ENCODE results near the gene MON1B. TPM values are rescaled to one million over a fixed set of nuclear protein-coding genes. Genes with fewer than 3 reads are reported as not detected.

Gene MON1B
- total and polyA plus RNA-seq, 9 of the 15 experiments (the other 6 are each of a cell fraction or from before 2014, with no cell fraction given), result 5.0 to 66.0 (median 12.6) TPM

- TF ChIP-seq MGA (IDR thresholded peaks at IDR 0.05), result peak; percentile 52; the same call in 1 of the 2 replicates
- TF ChIP-seq BMI1 (IDR thresholded peaks at IDR 0.05; ENCODE audit: low read length), result no peak
- no peak for TF ChIP-seq SLC30A9 (CRISPR knock-in tag; IDR thresholded peaks at IDR 0.05)
- TF ChIP-seq ZBTB33 (CRISPR knock-in tag; IDR thresholded peaks at IDR 0.05), result no peak
- TF ChIP-seq ZNF551 (CRISPR knock-in tag; IDR thresholded peaks at IDR 0.05), result no peak
- TF ChIP-seq SNIP1 (IDR thresholded peaks at IDR 0.05; ENCODE audit: low read depth), result no peak
- no peak for TF ChIP-seq HCFC1 (IDR thresholded peaks at IDR 0.05; ENCODE audit: low read depth, low read length)
- TF ChIP-seq IFI16 (CRISPR knock-in tag; IDR thresholded peaks at IDR 0.05), result no peak
- peak; percentile 55 for TF ChIP-seq SAP30 (IDR thresholded peaks at IDR 0.05; ENCODE audit: borderline replicate concordance, insufficient read depth, low read depth, low read length, poor library complexity, severe bottlenecking)
- no peak for TF ChIP-seq EP300 (IDR thresholded peaks at IDR 0.05; ENCODE audit: low read length)
- TF ChIP-seq NFE2 (IDR thresholded peaks at IDR 0.05; ENCODE audit: low read depth), result no peak
- TF ChIP-seq TCF7 (IDR thresholded peaks at IDR 0.05; ENCODE audit: borderline replicate concordance), result no peak
- TF ChIP-seq TEAD2 (tag; IDR thresholded peaks at IDR 0.05), result no peak
- no peak for TF ChIP-seq ELK3 (CRISPR knock-in tag; IDR thresholded peaks at IDR 0.05)
Observed at GRCh38 chr16:77191259-77191969, 424 bp downstream of the MON1B start (continued).

Data from K562 (cell line).